NCI-H1417 (cell line): ENCODE results near the gene SLAMF7.
"Not testable (repeated sequence)": the region's sequence is repeated elsewhere in the genome, so short reads cannot be mapped to it uniquely, and the experiment has no call there.

ENCODE experiments used
- DNase-seq, 3 experiments: peaks; one replicate each; lab custom pipeline; 2025; lab: John Stamatoyannopoulos, UW

SLAMF7 gene

DNA sequence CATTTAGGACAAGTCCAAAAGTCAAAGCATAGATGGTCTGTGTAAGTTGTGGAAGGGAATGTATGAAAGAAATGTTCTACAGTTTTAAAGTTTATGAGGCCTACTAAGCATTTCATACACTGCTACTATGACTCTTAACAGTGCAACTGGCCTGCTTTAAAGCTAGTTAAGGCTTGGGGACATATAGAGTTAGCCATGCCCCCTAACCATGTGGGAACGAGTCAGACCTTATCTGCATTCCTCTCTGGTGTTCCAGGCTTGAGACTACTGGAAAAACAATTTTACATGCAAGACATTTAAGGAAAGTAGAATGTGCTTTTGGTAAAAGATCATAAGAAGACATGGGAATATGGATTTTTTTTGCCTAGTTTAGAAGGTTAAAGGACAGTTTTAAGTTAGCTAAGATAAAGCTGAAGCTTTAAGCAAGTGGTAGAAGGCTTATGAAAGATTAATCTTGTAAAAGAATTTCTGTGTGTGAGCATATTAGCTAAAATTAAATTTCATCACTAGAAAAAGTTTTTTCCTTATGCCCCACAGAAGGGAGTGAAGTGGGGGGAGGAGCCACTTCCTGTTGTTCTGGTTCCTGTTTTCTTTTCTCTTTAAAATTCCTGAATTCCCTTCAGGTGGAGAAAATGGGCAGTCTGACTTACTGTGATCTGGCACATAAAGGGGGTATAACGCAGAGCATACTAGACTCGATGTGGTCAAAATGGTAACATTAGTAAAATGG is 18.5 kb upstream of the SLAMF7 start:
- no peak for DNase-seq

GRCh38 chr1:160721473-160721872 is 17.6 kb upstream of the SLAMF7 start:
- no peak for DNase-seq

DNA sequence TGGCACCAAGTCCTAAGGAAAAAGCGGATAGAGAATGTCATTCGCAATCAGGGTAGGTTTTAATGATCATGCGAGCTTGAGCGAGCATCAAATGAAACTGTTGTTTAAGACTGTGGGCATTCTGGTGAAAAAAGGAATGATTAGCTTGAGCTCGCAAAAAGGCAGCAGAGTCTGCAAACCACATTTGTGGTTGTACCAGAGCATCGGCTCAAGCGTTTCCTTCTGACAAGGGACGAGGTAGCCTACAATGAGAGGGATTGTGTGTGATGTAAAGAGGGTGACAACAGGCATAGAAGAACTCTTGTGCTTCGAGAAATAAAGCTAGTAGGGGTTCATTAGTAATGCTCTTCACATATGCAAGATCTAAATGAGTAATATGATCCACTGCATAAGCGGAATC is 16.3 kb upstream of the SLAMF7 start:
- DNase-seq: no peak

- no peak for DNase-seq
Measured at GRCh38 chr1:160723332-160723731, 15.7 kb upstream of the SLAMF7 start.

DNA sequence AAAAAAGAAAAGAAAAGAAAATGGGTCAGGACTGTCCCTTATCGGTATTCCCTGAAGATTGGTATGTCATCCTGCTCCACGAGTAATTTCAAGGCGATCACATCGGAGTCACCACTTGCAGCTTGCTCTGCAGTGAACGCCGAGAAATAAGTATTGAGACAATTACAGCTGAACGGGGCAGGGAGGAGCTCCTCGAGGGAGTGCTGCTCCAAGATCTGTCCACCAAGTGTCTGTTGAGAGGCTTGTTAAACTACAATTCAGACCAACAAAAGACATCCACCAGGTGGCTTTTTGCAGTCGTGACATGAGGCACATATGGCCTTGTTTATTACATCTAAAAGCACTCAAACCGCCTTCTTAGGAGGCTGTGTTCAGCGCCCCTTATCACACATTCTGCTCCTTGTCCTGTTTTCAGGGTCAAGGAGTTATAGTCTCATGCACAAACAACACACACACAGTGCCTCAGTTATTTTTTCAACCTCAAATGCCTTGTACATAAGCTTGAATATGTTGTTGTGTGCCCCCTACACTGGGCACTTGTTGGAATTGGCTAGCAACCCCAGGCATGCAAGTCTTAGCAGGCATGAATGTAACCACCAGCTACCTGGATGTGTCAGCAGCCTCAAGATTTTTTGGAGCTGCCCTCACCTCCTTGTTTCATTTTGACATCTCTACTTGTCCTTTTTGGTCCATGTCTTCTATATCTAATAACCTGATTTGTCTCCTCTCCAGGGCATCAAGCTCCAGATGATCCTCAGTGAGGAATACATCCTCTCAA is 14.4 kb upstream of the SLAMF7 start:
- DNase-seq: peak in 1 of 3 experiments; percentile 77

- DNase-seq: no peak
Measured at GRCh38 chr1:160726114-160726497, 12.9 kb upstream of the SLAMF7 start.

DNA sequence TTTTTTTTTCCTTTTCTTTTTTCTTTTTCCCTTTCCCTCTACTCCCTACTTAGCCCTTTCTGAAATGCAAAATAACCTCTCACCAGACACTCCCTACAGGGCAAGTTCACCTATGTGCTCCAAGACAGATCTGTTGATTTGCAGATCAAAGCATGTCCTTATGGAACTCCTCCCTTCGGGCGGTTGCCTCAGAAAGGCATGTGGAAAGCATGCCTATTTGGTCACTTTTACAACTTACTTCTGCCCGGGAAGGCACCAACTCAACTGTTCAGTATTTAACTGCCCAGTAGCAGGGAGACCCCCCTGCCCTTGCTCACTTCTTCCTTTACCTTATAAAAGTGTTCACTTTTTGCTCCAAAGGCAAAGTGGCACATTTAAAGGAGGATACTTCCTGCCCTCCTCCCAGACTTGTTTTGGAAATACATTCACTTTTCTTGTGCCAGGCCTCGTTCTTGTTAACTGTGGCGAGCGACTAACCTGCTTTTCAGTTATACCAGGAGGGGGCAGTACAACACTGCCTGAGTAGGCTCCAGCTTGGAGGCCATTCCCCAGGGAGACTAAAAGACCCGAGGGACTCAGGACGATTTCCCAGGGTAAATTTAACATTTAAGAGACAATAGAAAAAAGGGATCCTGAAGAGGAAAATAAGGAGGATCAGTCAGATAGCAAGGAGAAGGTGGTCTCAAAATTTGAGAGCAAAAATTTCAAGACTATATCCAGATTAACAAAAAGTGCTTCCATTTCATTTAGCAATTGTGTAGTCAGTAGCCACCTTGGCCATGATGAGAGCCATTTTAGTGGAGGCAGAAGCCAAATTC is 12.3 kb upstream of the SLAMF7 start:
- DNase-seq: peak; percentile 13 to 96 (median 63)

DNA sequence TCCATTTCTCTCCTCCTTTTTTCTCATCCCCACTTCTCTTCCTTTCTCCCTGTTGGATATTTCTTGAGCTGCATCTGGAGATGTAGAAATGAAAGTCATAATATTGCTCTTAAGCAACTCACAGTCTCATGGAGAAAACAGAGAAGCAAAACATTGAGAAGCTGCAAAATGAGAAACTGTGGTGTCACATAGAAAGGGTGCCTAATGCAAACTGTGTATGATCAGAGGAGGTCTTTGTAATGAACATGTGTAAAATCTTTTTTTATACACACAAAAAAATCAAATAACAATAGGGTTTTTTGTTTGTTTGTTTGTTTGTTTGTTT is 11.8 kb upstream of the SLAMF7 start:
- DNase-seq: peak in 1 of 3 experiments; percentile 34

- DNase-seq: not testable (repeated sequence)
Measured at GRCh38 chr1:160731564-160731963, 7.5 kb upstream of the SLAMF7 start.

DNA sequence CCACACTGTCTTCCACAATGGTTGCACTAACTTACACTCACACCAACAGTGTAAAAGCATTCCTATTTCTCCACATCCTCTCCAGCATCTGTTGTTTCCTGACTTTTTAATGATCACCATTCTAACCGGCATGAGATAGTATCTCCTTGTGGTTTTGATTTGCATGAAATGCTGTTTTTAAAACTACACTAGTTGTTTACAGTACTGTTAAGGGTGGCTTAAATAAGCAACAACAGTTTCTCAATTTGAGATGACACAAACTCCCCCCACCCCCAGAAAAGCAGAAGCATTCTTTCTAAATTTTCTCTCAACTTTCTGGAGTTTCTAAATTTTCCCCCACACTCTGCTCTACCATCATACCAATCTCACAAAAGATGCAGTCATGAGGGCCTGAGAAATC is 7.1 kb upstream of the SLAMF7 start:
- no peak for DNase-seq

DNA sequence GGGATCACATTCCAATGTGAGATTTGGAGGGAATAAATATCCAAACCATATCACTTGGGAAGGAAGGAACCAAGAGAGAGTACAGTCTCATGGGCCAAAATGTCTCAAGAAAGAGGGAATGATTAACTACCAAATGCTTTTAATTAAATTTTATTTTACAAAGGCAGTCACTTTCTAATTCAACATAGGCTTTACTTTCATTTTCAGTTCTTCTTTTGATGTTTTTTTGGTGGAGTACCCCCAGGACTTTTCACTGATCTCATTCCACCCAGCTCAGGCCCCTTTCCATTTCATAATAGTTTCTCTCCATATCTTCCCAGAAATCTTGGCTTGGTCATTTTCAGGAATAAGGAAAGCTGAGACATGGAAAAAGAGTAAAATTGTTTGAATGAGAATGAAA is 5.1 kb upstream of the SLAMF7 start:
- no peak for DNase-seq

- no peak for DNase-seq
Measured at GRCh38 chr1:160734301-160734700, 4.7 kb upstream of the SLAMF7 start.

DNA sequence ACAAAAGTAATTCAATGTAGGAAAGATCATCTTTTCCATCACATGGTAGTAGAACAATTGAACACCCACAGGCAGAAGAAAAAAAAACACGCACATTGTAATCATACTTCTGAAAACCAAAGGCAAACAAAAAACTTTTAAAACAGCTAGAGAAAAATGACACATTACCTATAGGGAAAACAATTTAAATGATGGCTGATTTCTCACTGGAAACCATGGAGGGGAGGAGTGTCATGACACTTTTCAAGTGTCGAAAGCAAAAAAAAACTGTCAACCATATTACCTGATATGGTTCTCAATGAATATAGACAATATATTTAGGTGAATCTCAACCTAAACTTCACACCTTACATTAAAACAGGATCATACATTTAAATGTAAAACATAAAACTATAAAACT is 776 bp upstream of the SLAMF7 start:
- no peak for DNase-seq

DNA sequence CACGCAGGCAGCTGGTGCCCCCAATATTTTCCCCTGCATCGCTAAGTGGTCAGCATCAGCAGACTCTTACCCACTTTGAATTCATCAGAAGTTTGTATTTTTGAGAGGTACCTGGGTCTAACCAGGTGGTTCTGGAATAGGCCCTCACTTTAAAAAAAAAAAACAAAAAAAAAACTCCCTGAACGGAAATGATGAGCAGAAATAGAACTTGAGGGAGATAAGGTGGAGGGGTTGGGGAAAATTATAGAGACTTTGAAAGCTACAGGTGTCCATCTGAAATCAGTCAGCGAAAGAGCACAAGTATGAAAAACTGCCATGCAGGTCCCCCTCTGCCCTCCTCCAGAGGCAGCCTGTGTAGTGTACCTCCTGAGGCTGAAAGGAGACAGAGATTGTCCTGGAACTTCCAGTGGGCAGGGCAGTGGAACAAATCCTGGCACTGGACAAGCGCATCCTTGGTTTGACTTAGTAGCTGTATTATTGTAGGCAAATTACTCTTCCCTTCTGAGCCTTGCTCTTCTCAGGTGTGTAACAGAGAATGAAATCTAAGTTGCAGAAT is 1.2 kb downstream of the SLAMF7 start:
- no peak for DNase-seq

GRCh38 chr1:160741092-160741501 is 2.0 kb downstream of the SLAMF7 start:
- no peak for DNase-seq

- DNase-seq: no peak
Measured at GRCh38 chr1:160741612-160742348, 2.7 kb downstream of the SLAMF7 start.

- no peak for DNase-seq
Measured at GRCh38 chr1:160742428-160743127, 3.5 kb downstream of the SLAMF7 start.

DNA sequence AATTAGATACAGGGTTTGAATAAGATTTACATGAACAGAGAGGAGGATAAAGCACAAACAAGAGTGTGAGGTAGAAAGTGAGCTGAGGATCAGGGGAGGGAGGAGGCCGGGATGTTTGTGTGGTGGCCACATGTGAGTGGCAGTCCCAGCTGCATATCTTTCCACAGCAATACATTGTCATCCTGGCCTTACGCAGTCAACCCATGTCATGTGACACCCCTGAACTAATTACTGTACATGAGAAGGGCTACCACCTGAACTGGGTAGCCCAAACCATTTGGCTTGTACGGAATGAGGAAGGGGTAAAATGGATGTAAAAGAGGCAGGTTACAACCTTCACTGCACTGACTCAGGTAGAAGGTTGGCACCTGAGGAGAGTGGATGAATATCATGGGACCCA is 4.2 kb downstream of the SLAMF7 start:
- DNase-seq: no peak

DNA sequence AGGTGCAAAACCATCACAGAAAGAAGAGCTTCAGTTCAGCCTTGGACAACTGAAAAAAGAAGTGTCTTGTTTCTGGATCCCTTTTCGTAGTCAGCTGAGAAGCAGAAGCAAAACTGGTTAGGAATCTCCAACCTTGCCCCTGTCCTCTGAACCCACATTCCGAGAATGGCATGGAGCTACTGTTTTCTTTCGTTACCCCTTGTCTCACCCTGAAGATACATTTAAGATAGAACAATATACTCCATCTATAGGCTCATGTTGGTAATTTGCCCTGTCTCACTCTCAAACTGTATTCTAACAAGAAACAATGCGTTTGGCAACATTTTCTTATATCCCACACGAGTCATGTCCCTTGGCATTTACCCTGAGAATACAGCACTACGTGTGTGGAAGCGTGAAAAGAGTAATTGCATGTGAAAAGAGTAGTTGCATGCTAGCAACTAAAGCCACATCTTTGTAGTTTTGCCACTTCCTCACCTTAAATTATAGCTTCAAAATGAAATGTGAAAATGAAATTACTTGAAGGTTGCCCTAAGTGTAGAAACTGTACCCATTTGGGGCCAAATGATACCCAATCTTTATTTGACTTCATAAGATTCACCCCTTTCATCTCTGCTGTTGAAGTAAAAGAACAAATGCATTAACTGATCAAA is 5.3 kb downstream of the SLAMF7 start:
- no peak for DNase-seq

GRCh38 chr1:160744852-160745520 is 5.9 kb downstream of the SLAMF7 start:
- DNase-seq: no peak
